ENCODE results near the gene FRMPD1.
"Not testable (repeated sequence)": the region's sequence is repeated elsewhere in the genome, so short reads cannot be mapped to it uniquely, and the experiment has no call there.

Gene FRMPD1

GRCh38 chr9:37732952-37733351 lies 82.2 kb downstream of the FRMPD1 start:
- no peak for DNase-seq (ENCODE audit: low spot score)

- no peak for DNase-seq (ENCODE audit: low spot score)
Observed at GRCh38 chr9:37739222-37739621, 88.5 kb downstream of the FRMPD1 start.

DNA sequence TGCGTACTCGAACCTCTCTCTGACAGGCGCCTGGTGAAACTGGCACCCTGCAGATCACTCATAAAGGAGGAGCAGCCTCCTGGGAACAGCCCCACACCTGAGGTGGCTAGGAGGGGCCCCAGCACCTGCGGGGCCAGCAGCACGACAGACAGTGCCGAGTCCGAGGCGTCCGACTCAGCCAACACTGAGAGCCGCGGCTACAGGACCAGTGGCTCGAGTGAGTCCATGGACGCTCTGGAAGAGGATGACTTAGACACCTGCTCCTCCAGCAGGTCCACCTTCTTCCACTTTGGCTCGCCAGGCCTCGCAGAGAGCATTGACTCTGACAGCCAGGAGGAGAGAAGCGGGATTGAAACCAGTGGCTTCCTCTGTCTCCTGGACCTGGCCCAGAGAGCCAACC lies 89.4 kb downstream of the FRMPD1 start:
- DNase-seq (ENCODE audit: low spot score) = no peak

- no peak for DNase-seq (ENCODE audit: low spot score)
Observed at GRCh38 chr9:37740631-37741328, 90.0 kb downstream of the FRMPD1 start.

- no peak for DNase-seq (ENCODE audit: low spot score)
Observed at GRCh38 chr9:37745970-37746369, 95.2 kb downstream of the FRMPD1 start.

- DNase-seq (ENCODE audit: low spot score) = no peak
Observed at GRCh38 chr9:37746448-37747270, 95.9 kb downstream of the FRMPD1 start.

GRCh38 chr9:37747271-37747753 lies 96.6 kb downstream of the FRMPD1 start:
- DNase-seq (ENCODE audit: low spot score) = peak; percentile 53

DNA sequence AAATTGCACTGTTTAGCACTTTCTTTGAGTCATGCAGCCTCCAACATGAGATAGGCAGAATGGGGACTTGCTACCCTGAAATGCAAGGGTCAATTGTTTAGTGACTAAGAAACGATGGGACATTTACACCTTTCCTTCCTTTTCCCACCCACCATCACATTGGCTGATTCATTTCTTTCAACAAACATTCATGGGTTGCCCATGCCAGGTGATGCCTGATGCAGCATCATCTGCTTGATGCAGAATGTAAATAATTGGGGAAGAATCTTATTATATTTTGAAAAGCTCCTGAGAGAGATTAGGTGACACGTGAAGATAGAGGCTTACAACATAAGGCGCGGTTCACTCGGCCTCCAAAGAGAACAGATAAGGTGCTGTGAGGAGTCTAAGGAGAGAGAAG lies 98.4 kb downstream of the FRMPD1 start:
- no peak for DNase-seq (ENCODE audit: low spot score)

GRCh38 chr9:37751186-37751585 lies 100.4 kb downstream of the FRMPD1 start:
- DNase-seq (ENCODE audit: low spot score) = no peak

DNA sequence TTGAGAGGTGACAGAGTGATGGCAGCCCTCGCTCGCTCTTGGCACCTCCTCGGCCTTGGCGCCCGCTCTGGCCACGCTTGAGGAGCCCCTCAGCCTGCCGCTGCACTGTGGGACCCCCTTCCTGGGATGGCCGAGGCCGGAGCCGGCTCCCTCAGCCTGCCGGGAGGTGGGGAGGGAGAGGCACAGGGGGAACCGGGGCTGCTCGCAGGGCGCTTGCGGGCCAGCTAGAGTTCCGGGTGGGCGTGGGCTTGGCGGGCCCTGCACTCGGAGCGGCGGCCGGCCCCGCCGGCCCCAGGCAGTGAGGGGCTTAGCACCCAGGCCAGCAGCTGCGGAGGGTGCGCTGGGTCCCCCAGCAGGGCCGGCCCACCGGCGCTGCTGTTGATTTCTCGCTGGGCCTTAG lies 101.0 kb downstream of the FRMPD1 start:
- DNase-seq (ENCODE audit: low spot score) = not testable (repeated sequence)

DNA sequence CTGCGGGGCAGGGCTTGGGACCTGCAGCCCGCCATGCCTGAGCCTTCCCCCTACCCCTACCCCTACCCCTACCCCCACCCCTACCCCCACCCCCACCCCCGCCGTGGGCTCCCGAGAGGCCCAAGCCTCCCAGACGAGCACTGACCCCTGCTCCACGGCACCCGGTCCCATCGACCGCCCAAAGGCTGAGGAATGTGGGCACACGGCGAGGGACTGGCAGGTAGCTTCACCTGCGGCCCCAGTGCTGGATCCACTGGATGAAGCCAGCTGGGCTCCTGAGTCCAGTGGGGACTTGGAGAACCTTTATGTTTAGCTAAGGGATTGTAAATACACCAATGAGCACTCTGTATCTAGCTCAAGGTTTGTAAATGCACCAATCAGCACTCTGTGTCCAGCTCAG lies 101.4 kb downstream of the FRMPD1 start:
- not testable (repeated sequence) for DNase-seq (ENCODE audit: low spot score)

GRCh38 chr9:37752642-37753488 lies 102.1 kb downstream of the FRMPD1 start:
- DNase-seq (ENCODE audit: low spot score) = no peak

DNA sequence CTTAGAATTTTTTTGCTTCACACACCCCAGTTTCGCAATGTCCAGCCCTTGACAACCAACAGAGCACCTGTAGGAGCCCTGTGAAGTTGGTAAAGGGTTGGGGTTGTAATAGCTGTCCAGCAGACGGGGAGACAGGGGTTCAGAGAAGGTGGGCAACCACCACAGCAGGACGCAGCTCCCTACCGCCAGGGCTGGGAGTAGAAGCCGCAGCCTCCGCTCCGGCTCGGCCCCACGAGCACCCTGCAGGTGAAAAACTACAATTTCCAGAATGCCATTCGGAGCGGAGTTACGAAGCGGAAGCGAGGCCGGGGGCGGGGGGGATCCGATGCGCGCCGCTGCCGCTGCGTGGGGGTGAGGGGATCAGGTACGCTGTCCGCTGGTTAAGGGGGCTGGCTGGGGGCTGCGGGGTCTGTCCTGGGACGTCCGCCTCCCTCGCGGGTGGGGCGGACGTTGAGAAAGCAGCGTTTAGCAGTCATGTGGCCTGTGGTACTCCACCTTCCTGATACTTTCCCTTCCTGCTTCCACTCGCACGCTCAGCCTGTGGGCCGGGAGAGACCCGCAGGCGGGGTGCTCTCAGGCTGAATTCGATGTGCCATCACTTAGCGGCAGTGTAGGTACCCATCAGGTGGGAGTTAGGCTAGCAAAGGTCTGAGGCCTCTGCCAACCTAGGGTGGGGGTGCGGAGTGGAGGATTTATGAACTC lies 102.9 kb downstream of the FRMPD1 start, which contains the start of gene TRMT10B:
TRMT10B (plus strand) TSS at position 317 of the 702 bp plus-strand sequence. CDS start 8,127 bp downstream, outside the sequence.
- peak; percentile 68 for DNase-seq (ENCODE audit: low spot score)

DNA sequence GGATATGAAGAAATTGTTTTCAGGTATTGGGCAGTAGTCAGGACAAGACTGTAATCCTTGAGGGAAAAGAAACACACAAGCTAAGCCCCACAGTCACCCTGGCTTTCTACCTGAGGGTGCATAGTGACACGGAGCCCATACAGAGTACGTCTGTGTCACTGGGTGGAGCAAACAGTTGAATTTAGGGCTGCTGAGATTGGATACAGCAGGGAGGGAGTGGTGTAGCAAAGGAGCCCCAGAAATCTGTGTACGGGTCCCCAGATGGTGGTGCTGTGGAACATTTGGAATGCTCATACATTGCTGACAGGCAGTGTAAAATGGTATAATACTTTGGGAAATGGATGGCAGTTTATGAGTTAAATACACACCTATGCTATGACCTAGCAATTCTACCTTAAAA lies 108.0 kb downstream of the FRMPD1 start:
- no peak for DNase-seq (ENCODE audit: low spot score)

GRCh38 chr9:37760416-37761161 lies 109.8 kb downstream of the FRMPD1 start:
- no peak for DNase-seq (ENCODE audit: low spot score)

- DNase-seq (ENCODE audit: low spot score) = no peak
Observed at GRCh38 chr9:37761511-37761910, 110.8 kb downstream of the FRMPD1 start.

DNA sequence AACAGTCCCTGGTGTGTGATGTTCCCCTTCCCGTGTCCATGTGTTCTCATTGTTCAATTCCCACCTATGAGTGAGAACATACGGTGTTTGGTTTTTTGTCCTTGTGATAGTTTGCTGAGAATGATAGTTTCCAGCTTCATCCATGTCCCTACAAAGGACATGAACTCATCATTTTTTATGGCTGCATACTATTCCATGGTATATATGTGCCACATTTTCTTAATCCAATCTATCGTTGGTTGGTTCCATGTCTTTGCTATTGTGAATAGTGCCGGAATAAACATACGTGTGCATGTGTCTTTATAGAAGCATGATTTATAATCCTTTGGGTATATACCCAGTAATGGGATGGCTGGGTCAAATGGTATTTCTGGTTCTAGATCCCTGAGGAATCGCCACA lies 114.5 kb downstream of the FRMPD1 start:
- not testable (repeated sequence) for DNase-seq (ENCODE audit: low spot score)

DNA sequence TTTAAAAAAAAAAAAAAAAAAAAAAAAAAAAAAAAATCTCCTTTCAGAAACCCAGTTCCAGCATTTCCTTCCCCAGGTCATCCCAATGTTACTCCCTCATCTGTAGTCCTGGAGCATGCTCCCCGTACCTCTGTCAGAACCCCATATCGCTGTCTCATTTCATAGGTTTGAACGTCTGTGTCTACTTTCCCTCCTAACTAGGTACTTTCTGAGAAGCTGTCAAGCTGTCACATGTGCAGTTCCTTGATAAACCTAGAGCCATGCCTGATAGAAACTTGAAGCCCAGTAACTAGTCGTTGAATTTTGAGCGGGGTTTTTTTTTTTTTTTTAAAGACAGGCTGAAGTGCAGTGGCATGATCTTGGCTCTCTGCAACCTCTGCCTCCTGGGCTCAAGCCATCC lies 118.6 kb downstream of the FRMPD1 start:
- no peak for DNase-seq (ENCODE audit: low spot score)

DNA sequence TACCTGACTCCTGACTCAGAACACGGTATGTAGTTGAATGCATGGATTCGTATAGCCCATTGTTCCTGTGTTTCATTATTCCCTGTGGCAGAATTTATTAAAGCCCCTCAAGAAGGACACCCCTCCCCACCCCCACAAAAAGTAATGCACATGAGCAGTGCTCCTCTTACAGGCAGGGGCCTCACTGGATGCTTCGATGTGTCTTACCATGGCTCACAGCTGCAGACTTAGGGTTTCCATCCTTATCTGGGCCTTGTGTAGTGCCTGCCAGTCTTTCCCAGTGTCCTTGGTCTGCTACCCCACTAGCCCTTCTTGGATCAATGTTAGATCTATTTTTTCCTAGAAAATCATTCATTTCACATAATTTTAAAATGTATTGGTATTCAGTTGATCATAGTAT lies 119.2 kb downstream of the FRMPD1 start:
- DNase-seq (ENCODE audit: low spot score) = no peak

- DNase-seq (ENCODE audit: low spot score) = no peak
Observed at GRCh38 chr9:37775216-37775919, 124.6 kb downstream of the FRMPD1 start.

All from putamen (tissue), 1 donor.